Raji (cell line): ENCODE data around the gene ZCCHC18.
A peak's percentile ranks its signal among the peaks of the same experiment; 100 is the strongest.

Source experiments
- POLR2A ChIP-seq: IDR thresholded peaks from 2 replicates; pipeline ENCODE4 v1.6.1; 2011; ENCODE audit warnings: low read depth, low read length, control low read depth; ENCODE audit not compliant: insufficient read depth

The ZCCHC18 gene

GRCh38 chrX:104126856-104127255 is 14.5 kb downstream of the ZCCHC18 start:
- no peak for TF ChIP-seq POLR2A

- TF ChIP-seq POLR2A: no peak
These were observed 18.5 kb downstream of the ZCCHC18 start for GRCh38 chrX:104130808-104131207.

- no peak for TF ChIP-seq POLR2A
These were observed 22.4 kb downstream of the ZCCHC18 start for GRCh38 chrX:104134583-104135261.

- TF ChIP-seq POLR2A: no peak
These were observed 23.4 kb downstream of the ZCCHC18 start for GRCh38 chrX:104135677-104136076.

- TF ChIP-seq POLR2A: no peak
These were observed 24.1 kb downstream of the ZCCHC18 start for GRCh38 chrX:104136241-104137019.

- TF ChIP-seq POLR2A: no peak
These were observed 25.2 kb downstream of the ZCCHC18 start for GRCh38 chrX:104137496-104137895.

- no peak for TF ChIP-seq POLR2A
These were observed 28.9 kb downstream of the ZCCHC18 start for GRCh38 chrX:104141087-104141760.

GRCh38 chrX:104151037-104151436 is 38.7 kb downstream of the ZCCHC18 start:
- TF ChIP-seq POLR2A: no peak

GRCh38 chrX:104156630-104157529 is 44.6 kb downstream of the ZCCHC18 start, which contains the start of gene SLC25A53:
Gene SLC25A53 (minus strand): TSS chrX:104157009. CDS start chrX:104105257, 51,752 bp downstream.
- TF ChIP-seq POLR2A: peak; percentile 50
